ENCODE data around the gene PAMR1. TPM values are rescaled to one million over a fixed set of nuclear protein-coding genes. Genes with fewer than 3 reads are reported as not detected.

The PAMR1 gene
- total and polyA plus RNA-seq, 7 donors: 0.16 to 1.9 (median 0.72) TPM

- no peaks in the 10 kb centered on the region for H3K9me3 ChIP-seq
- TF ChIP-seq CTCF (IDR thresholded peaks at IDR 0.05): no peak
- 53 to 58% (median 58%) methylated on average over 4 of the region's 4 CpGs for WGBS, 3 donors
- no peak overlapping the region for H3K4me3 ChIP-seq
- no peaks in the 10 kb centered on the region for H3K4me1 ChIP-seq
- H3K36me3 ChIP-seq (ENCODE audit: insufficient read depth in 1 of 2, low read depth in 1 of 2): no peaks in the 10 kb centered on the region
- intact Hi-C loops (cut with DNase I): no loop called here
- ATAC-seq (no peak), DNase-seq (no peak)
- peaks cover 0 to 21% (median 11%) of the 10 kb centered on the region in 3 donors for H3K27me3 ChIP-seq (ENCODE audit: insufficient read depth in 3 of 3, low read length in 2 of 3)
- no peak overlapping the region for H3K27ac ChIP-seq
Measured at GRCh38 chr11:35425603-35426212, 99.7 kb downstream of the PAMR1 start.

GRCh38 chr11:35424157-35424940, 101.1 kb downstream of the PAMR1 start:
- Histone ChIP-seq H3K9me3 (no peaks in the 10 kb centered on the region), H3K4me3 (no peak overlapping the region), H3K4me1 (no peaks in the 10 kb centered on the region), H3K27me3 (ENCODE audit: insufficient read depth in 3 of 3, low read length in 2 of 3) (peaks cover 0 to 33% (median 11%) of the 10 kb centered on the region in 3 donors), H3K36me3 (ENCODE audit: insufficient read depth in 1 of 2, low read depth in 1 of 2) (no peaks in the 10 kb centered on the region), H3K27ac (no peak overlapping the region)
- 55 to 70% (median 62%) methylated on average over 4 of the region's 4 CpGs for WGBS, 3 donors
- DNase-seq: no peak
- no peak for TF ChIP-seq CTCF (IDR thresholded peaks at IDR 0.05)
- intact Hi-C loops (cut with DNase I): no loop called here
- ATAC-seq: no peak

- intact Hi-C loops (cut with DNase I): no loop called here
- peak overlapping the region; percentile 63 for H3K4me3 ChIP-seq
- H3K36me3 ChIP-seq (ENCODE audit: insufficient read depth in 1 of 2, low read depth in 1 of 2): no peaks in the 10 kb centered on the region
- H3K4me1 ChIP-seq: peaks cover 5% of the 10 kb centered on the region
- ATAC-seq (no peak), DNase-seq (no peak)
- no peak overlapping the region for H3K27ac ChIP-seq
- WGBS, 3 donors: 6 to 7% (median 6%) methylated on average over 17 of the region's 17 CpGs
- peaks cover 10 to 56% (median 12%) of the 10 kb centered on the region in 3 donors for H3K27me3 ChIP-seq (ENCODE audit: insufficient read depth in 3 of 3, low read length in 2 of 3)
- no peaks in the 10 kb centered on the region for H3K9me3 ChIP-seq
- no peak for TF ChIP-seq CTCF (IDR thresholded peaks at IDR 0.05)
Measured at GRCh38 chr11:35420371-35420770, 105.0 kb downstream of the PAMR1 start.

GRCh38 chr11:35419830-35420333, 105.5 kb downstream of the PAMR1 start:
- DNase-seq: peak; percentile 18 to 53

More at GRCh38 chr11:35419830-35420333, 105.5 kb downstream of the PAMR1 start:
- Histone ChIP-seq H3K4me3 (peak overlapping the region; percentile 63), H3K4me1 (peaks cover 5% of the 10 kb centered on the region), H3K36me3 (ENCODE audit: insufficient read depth in 1 of 2, low read depth in 1 of 2) (no peaks in the 10 kb centered on the region), H3K9me3 (no peaks in the 10 kb centered on the region), H3K27me3 (ENCODE audit: insufficient read depth in 3 of 3, low read length in 2 of 3) (peaks cover 10 to 56% (median 10%) of the 10 kb centered on the region in 3 donors), H3K27ac (no peak overlapping the region)
- peak in 2 of 4 donors; percentile 38 to 62 for ATAC-seq
- 1 to 2% (median 1%) methylated on average over 38 to 41 of the region's 41 CpGs for WGBS, 3 donors
- intact Hi-C loops (cut with DNase I): no loop called here
- no peak for TF ChIP-seq CTCF (IDR thresholded peaks at IDR 0.05)

Data from psoas muscle (tissue), 8 donors.